GM23248 (cell line): ENCODE results near the gene PLCG1. TPM values are rescaled to one million over a fixed set of nuclear protein-coding genes. Genes with fewer than 3 reads are reported as not detected.
A peak's percentile ranks its signal among the peaks of the same experiment; 100 is the strongest.

Experiments used
- DNase-seq: peaks from one replicate; pipeline ENCODE4 v3.0.0-alpha.2; 2015
- H2AFZ ChIP-seq: fragments of 200-600 bp; sonication (generic); 2 replicates; pipeline ENCODE4 v1.6.1; 2016; ENCODE audit warnings: antibody characterized with exemption
- H3F3A ChIP-seq: fragments of 200-600 bp; sonication (generic); 2 replicates; pipeline ENCODE4 v1.6.1; 2016; ENCODE audit warnings: mild to moderate bottlenecking, antibody characterized with exemption, mixed run types; ENCODE audit not compliant: insufficient read depth
- H3K27ac ChIP-seq: fragments of 200-600 bp; sonication (generic); 2 replicates; pipeline ENCODE4 v1.5.1; 2016; ENCODE audit warnings: mild to moderate bottlenecking
- H3K27me3 ChIP-seq: fragments of 200-600 bp; sonication (generic); replicated peaks from 2 replicates; pipeline ENCODE4 v1.6.1; 2016; ENCODE audit warnings: mild to moderate bottlenecking; ENCODE audit not compliant: insufficient read depth
- H3K36me3 ChIP-seq: fragments of 200-600 bp; sonication (generic); 2 replicates; pipeline ENCODE4 v1.6.1; 2016; ENCODE audit warnings: low read depth, mild to moderate bottlenecking
- H3K4me1 ChIP-seq: fragments of 200-600 bp; sonication (generic); 2 replicates; pipeline ENCODE4 v1.6.1; 2016; ENCODE audit warnings: mild to moderate bottlenecking; ENCODE audit not compliant: insufficient read depth
- H3K4me2 ChIP-seq: fragments of 200-600 bp; sonication (generic); one replicate; pipeline ENCODE4 v1.6.1; 2016; ENCODE audit warnings: mild to moderate bottlenecking; ENCODE audit not compliant: unreplicated experiment
- H3K4me3 ChIP-seq: fragments of 200-600 bp; sonication (generic); 2 replicates; pipeline ENCODE4 v1.5.1; 2016; ENCODE audit warnings: mild to moderate bottlenecking
- H3K79me2 ChIP-seq: fragments of 200-600 bp; sonication (generic); 2 replicates; pipeline ENCODE4 v1.6.1; 2016; ENCODE audit warnings: mild to moderate bottlenecking; ENCODE audit not compliant: insufficient read depth
- H3K9ac ChIP-seq: fragments of 200-600 bp; sonication (generic); 2 replicates; pipeline ENCODE4 v1.6.1; 2016; ENCODE audit warnings: mild to moderate bottlenecking
- H3K9me2 ChIP-seq: fragments of 200-600 bp; sonication (generic); 2 replicates; pipeline ENCODE4 v1.6.1; 2016; ENCODE audit warnings: mixed run types, mild to moderate bottlenecking, moderate library complexity; ENCODE audit not compliant: insufficient read depth
- H3K9me3 ChIP-seq: fragments of 200-600 bp; sonication (generic); one replicate; pipeline ENCODE4 v1.6.1; 2017; ENCODE audit warnings: low read depth
- H4K20me1 ChIP-seq: fragments of 200-600 bp; sonication (generic); 2 replicates; pipeline ENCODE4 v1.6.0; 2016; ENCODE audit not compliant: insufficient read depth
- EZH2 ChIP-seq: fragments of 200-600 bp; sonication (generic); IDR thresholded peaks from 2 replicates; pipeline ENCODE4 v1.6.1; 2018; ENCODE audit warnings: antibody characterized with exemption, mild to moderate bottlenecking; ENCODE audit not compliant: insufficient read depth, poor library complexity, severe bottlenecking
- EZH2phosphoT487 ChIP-seq: fragments of 200-600 bp; sonication (generic); IDR thresholded peaks from 2 replicates; pipeline ENCODE4 v1.6.1; 2018; ENCODE audit warnings: antibody characterized with exemption, moderate library complexity, mild to moderate bottlenecking, low read depth; ENCODE audit not compliant: insufficient read depth
- WGBS, 2 experiments: methylation state at CpG; one replicate each; pipeline ENCODE4 v1.1.6; 2015 to 2017; ENCODE audit warnings: low lambda C conversion rate in 2 of 2, low coverage in 1 of 2; ENCODE audit errors: missing lambda C conversion rate in 2 of 2; 5-methylcytosine and 5-hydroxymethylcytosine counted together
- in situ Hi-C: fragments of 300-500 bp; cut with MboI; formaldehyde crosslinking; loops from 2 replicates; pipeline ENCODE4 v1.15.0; 2020
- polyA plus RNA-seq: library from polyadenylated mRNA; unstranded; fragments of >200 nt; fragmentation: Nextera tagmentation; extraction: Ambion mirVana; gene quantifications from 2 replicates; pipeline ENCODE4 v1.2.1, GENCODE V29; 2016
- total RNA-seq: library from RNA; depleted of rRNA; stranded (reverse); fragments of >200 nt; shearing (Covaris generic); gene quantifications from 2 replicates; pipeline ENCODE4 v1.2.3, GENCODE V29; 2014

Gene PLCG1
- total and polyA plus RNA-seq, 2 experiments from 2014 or later: 8.3 to 32.6 TPM

- Histone ChIP-seq H3K36me3 (no peaks in the 10 kb centered on the region; the same call in 1 of the 2 replicates), H2AFZ (no peak overlapping the region), H4K20me1 (no peaks in the 10 kb centered on the region), H3K9me2 (no peaks in the 10 kb centered on the region), H3K4me3 (no peak overlapping the region), H3K27ac (0 out of 2 replicates have a peak overlapping the region, but pooled peaks have one; percentile 5), H3K27me3 (no peaks in the 10 kb centered on the region), H3K9me3 (no peaks in the 10 kb centered on the region), H3K9ac (no peak overlapping the region), H3K4me1 (peaks cover 45% of the 10 kb centered on the region), H3K79me2 (peaks cover 22% of the 10 kb centered on the region), H3F3A (peaks cover 23% of the 10 kb centered on the region), H3K4me2 (no peak overlapping the region)
- no peak for TF ChIP-seq EZH2phosphoT487
- in situ Hi-C loops: loop anchor here (10.0 kb wide), 1 partner anchor 170 kb away; the partner anchor contains the start of gene LPIN3
- DNase-seq: no peak
- WGBS, 2 experiments: 90 to 93% methylated on average over 10 of the region's 10 CpGs
Measured at GRCh38 chr20:41174373-41174772, 37.0 kb downstream of the PLCG1 start.

GRCh38 chr20:41174782-41175181 is 37.4 kb downstream of the PLCG1 start:
- no peaks in the 10 kb centered on the region for H3K27me3 ChIP-seq
- peak; percentile 22 for DNase-seq
- no peaks in the 10 kb centered on the region for H3K9me2 ChIP-seq
- H3K79me2 ChIP-seq: peaks cover 26% of the 10 kb centered on the region
- no peaks in the 10 kb centered on the region for H3K9me3 ChIP-seq
- TF ChIP-seq EZH2 (no peak), EZH2phosphoT487 (no peak)
- in situ Hi-C loops: loop anchor here (10.0 kb wide), 1 partner anchor 170 kb away; the partner anchor contains the start of gene LPIN3
- H3K27ac ChIP-seq: 0 out of 2 replicates have a peak overlapping the region, but pooled peaks have one; percentile 5
- no peak overlapping the region for H2AFZ ChIP-seq
- H3K4me3 ChIP-seq: no peak overlapping the region
- H3K4me2 ChIP-seq: no peak overlapping the region
- no peaks in the 10 kb centered on the region for H4K20me1 ChIP-seq
- H3F3A ChIP-seq: peaks cover 23% of the 10 kb centered on the region
- WGBS, 2 experiments: 32 to 51% methylated on average over 2 of the region's 2 CpGs
- H3K9ac ChIP-seq: no peak overlapping the region
- H3K4me1 ChIP-seq: peaks cover 43% of the 10 kb centered on the region
- no peaks in the 10 kb centered on the region; the same call in 1 of the 2 replicates for H3K36me3 ChIP-seq

- 76 to 83% methylated on average over 4 of the region's 4 CpGs for WGBS, 2 experiments
- DNase-seq: no peak
- H2AFZ ChIP-seq: no peak overlapping the region
- H3K9me3 ChIP-seq: no peaks in the 10 kb centered on the region
- no peaks in the 10 kb centered on the region for H3K9me2 ChIP-seq
- peaks cover 30% of the 10 kb centered on the region for H3K79me2 ChIP-seq
- no peak overlapping the region for H3K4me3 ChIP-seq
- H3K36me3 ChIP-seq: no peaks in the 10 kb centered on the region; the same call in 1 of the 2 replicates
- H3K27ac ChIP-seq: 0 out of 2 replicates have a peak overlapping the region, but pooled peaks have one; percentile 5
- TF ChIP-seq EZH2phosphoT487 (no peak), EZH2 (no peak)
- in situ Hi-C loops: loop anchor here (10.0 kb wide), 1 partner anchor 170 kb away; the partner anchor contains the start of gene LPIN3
- H3K4me2 ChIP-seq: no peak overlapping the region
- H3K27me3 ChIP-seq: no peaks in the 10 kb centered on the region
- H3K9ac ChIP-seq: no peak overlapping the region
- H3F3A ChIP-seq: peaks cover 23% of the 10 kb centered on the region
- H4K20me1 ChIP-seq: no peaks in the 10 kb centered on the region
- H3K4me1 ChIP-seq: peaks cover 43% of the 10 kb centered on the region
Measured at GRCh38 chr20:41175201-41175651, 37.9 kb downstream of the PLCG1 start.

GRCh38 chr20:41175727-41176330 is 38.5 kb downstream of the PLCG1 start:
- H3K36me3 ChIP-seq: no peaks in the 10 kb centered on the region; the same call in 1 of the 2 replicates
- WGBS, 2 experiments: 71 to 78% methylated on average over 7 of the region's 7 CpGs
- TF ChIP-seq EZH2: no peak
- TF ChIP-seq EZH2phosphoT487: no peak
- no peak overlapping the region for H3K9ac ChIP-seq
- peaks cover 43% of the 10 kb centered on the region for H3K4me1 ChIP-seq
- H3K27ac ChIP-seq: 0 out of 2 replicates have a peak overlapping the region, but pooled peaks have one; percentile 12
- DNase-seq: no peak
- H3K4me3 ChIP-seq: no peak overlapping the region
- H3F3A ChIP-seq: peaks cover 23% of the 10 kb centered on the region
- H3K9me3 ChIP-seq: no peaks in the 10 kb centered on the region
- H3K9me2 ChIP-seq: no peaks in the 10 kb centered on the region
- no peaks in the 10 kb centered on the region for H4K20me1 ChIP-seq
- no peak overlapping the region for H2AFZ ChIP-seq
- in situ Hi-C loops: loop anchor here (10.0 kb wide), 1 partner anchor 169 kb away; the partner anchor contains the start of gene LPIN3
- peaks cover 36% of the 10 kb centered on the region for H3K79me2 ChIP-seq
- H3K27me3 ChIP-seq: no peaks in the 10 kb centered on the region
- H3K4me2 ChIP-seq: no peak overlapping the region
